ENCODE results near the gene GTPBP4. TPM values are rescaled to one million over a fixed set of nuclear protein-coding genes. Genes with fewer than 3 reads are reported as not detected.

The GTPBP4 gene
- total and polyA plus RNA-seq, 2 of the 13 experiments (the other 11 are each of a cell fraction or from before 2014, with no cell fraction given): 24.1 to 85.5 TPM

DNA sequence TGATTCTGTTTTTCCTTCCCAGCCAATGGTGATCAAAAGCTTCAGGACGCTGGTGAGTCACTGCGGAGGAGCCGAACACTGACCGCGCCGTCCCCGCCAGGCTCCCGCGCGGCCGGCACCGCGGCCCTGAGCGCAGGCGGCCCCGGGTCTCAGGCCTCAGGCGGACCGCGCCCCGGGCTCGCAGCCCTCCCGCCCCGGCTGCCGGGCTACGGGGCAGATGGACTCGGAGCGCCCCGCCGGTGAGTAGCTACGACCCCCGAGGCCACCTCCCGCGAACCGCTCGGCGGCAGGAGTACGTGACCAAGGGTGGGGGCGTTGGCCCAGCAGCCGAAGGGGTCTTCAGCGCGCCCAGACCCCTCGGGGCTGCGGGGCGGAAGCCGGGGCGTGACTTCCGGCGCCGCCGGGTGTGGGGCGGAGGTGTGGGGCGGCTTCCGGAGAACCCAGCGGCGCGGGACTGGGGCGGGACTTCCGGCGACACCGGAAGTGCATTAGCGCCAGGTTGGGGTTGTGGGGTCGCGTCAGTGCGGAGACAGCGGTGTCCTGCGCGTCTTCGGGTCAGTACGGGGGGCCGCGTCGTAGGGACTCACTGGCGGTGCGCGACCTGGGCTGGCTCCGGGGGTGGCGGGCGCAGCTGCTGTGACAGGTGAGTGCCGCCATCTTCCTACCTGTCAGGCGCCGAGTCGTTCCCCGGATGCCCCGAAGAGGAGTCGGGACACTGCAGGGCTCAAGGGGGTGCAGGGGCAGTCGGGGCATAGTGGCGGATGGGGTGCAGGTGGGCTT lies 68.3 kb downstream of the GTPBP4 start, which contains the start of gene WDR37 (continued):
- TF ChIP-seq PHF20 (CRISPR knock-in tag; IDR thresholded peaks at IDR 0.05) (peak; percentile 92), ZNF580 (CRISPR knock-in tag; IDR thresholded peaks at IDR 0.05; ENCODE audit: borderline replicate concordance, low read depth) (0 out of 2 replicates have a peak, but pooled peaks have one; percentile 34), ZNF280B (CRISPR knock-in tag; IDR thresholded peaks at IDR 0.05; ENCODE audit: borderline replicate concordance) (0 out of 2 replicates have a peak, but pooled peaks have one; percentile 47), AFF4 (CRISPR knock-in tag; IDR thresholded peaks at IDR 0.05) (no peak), CSRNP2 (CRISPR knock-in tag; conservative IDR thresholded peaks at IDR 0.05; ENCODE audit: low read depth) (no peak), ZNF547 (CRISPR knock-in tag; IDR thresholded peaks at IDR 0.05) (peak; percentile 68; the same call in 1 of the 2 replicates)
- TF ChIP-seq, protein P1, sequence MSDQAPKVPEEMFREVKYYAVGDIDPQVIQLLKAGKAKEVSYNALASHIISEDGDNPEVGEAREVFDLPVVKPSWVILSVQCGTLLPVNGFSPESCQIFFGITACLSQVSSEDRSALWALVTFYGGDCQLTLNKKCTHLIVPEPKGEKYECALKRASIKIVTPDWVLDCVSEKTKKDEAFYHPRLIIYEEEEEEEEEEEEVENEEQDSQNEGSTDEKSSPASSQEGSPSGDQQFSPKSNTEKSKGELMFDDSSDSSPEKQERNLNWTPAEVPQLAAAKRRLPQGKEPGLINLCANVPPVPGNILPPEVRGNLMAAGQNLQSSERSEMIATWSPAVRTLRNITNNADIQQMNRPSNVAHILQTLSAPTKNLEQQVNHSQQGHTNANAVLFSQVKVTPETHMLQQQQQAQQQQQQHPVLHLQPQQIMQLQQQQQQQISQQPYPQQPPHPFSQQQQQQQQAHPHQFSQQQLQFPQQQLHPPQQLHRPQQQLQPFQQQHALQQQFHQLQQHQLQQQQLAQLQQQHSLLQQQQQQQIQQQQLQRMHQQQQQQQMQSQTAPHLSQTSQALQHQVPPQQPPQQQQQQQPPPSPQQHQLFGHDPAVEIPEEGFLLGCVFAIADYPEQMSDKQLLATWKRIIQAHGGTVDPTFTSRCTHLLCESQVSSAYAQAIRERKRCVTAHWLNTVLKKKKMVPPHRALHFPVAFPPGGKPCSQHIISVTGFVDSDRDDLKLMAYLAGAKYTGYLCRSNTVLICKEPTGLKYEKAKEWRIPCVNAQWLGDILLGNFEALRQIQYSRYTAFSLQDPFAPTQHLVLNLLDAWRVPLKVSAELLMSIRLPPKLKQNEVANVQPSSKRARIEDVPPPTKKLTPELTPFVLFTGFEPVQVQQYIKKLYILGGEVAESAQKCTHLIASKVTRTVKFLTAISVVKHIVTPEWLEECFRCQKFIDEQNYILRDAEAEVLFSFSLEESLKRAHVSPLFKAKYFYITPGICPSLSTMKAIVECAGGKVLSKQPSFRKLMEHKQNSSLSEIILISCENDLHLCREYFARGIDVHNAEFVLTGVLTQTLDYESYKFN (CRISPR knock-in tag; conservative IDR thresholded peaks at IDR 0.05): 0 out of 2 replicates have a peak, but pooled peaks have one; percentile 32
- TF ChIP-seq, protein P2, sequence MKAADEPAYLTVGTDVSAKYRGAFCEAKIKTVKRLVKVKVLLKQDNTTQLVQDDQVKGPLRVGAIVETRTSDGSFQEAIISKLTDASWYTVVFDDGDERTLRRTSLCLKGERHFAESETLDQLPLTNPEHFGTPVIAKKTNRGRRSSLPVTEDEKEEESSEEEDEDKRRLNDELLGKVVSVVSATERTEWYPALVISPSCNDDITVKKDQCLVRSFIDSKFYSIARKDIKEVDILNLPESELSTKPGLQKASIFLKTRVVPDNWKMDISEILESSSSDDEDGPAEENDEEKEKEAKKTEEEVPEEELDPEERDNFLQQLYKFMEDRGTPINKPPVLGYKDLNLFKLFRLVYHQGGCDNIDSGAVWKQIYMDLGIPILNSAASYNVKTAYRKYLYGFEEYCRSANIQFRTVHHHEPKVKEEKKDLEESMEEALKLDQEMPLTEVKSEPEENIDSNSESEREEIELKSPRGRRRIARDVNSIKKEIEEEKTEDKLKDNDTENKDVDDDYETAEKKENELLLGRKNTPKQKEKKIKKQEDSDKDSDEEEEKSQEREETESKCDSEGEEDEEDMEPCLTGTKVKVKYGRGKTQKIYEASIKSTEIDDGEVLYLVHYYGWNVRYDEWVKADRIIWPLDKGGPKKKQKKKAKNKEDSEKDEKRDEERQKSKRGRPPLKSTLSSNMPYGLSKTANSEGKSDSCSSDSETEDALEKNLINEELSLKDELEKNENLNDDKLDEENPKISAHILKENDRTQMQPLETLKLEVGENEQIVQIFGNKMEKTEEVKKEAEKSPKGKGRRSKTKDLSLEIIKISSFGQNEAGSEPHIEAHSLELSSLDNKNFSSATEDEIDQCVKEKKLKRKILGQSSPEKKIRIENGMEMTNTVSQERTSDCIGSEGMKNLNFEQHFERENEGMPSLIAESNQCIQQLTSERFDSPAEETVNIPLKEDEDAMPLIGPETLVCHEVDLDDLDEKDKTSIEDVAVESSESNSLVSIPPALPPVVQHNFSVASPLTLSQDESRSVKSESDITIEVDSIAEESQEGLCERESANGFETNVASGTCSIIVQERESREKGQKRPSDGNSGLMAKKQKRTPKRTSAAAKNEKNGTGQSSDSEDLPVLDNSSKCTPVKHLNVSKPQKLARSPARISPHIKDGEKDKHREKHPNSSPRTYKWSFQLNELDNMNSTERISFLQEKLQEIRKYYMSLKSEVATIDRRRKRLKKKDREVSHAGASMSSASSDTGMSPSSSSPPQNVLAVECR (CRISPR knock-in tag; IDR thresholded peaks at IDR 0.05; ENCODE audit: borderline replicate concordance): peak; percentile 87
- TF ChIP-seq, protein P3, sequence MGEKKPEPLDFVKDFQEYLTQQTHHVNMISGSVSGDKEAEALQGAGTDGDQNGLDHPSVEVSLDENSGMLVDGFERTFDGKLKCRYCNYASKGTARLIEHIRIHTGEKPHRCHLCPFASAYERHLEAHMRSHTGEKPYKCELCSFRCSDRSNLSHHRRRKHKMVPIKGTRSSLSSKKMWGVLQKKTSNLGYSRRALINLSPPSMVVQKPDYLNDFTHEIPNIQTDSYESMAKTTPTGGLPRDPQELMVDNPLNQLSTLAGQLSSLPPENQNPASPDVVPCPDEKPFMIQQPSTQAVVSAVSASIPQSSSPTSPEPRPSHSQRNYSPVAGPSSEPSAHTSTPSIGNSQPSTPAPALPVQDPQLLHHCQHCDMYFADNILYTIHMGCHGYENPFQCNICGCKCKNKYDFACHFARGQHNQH (CRISPR knock-in tag; IDR thresholded peaks at IDR 0.05): peak; percentile 45; the same call in 1 of the 2 replicates

Data from HepG2 (cell line).